T-helper 17 cell (primary cell): ENCODE data around the gene ZNF335. TPM values are rescaled to one million over a fixed set of nuclear protein-coding genes. Genes with fewer than 3 reads are reported as not detected.
"Not testable (repeated sequence)": the region's sequence is repeated elsewhere in the genome, so short reads cannot be mapped to it uniquely, and the experiment has no call there.

Source experiments
- ATAC-seq: fragments of 150-1000 bp; cut with Tn5 transposase; 2 replicates; pipeline ENCODE4 v1.10.0; 2021; ENCODE audit warnings: mild to moderate bottlenecking, moderate library complexity
- DNase-seq, 3 donors: peaks; one replicate each; pipeline versions ENCODE4 v3.0.0 to v3.0.0-alpha.2; 2020 to 2021
- H3K9me3 ChIP-seq: one replicate; pipeline ENCODE4 v1.7.0; 2013; ENCODE audit warnings: low read length, mild to moderate bottlenecking; ENCODE audit not compliant: control insufficient read depth, poor library complexity, severe bottlenecking
- H3K27ac Mint-ChIP-seq: one replicate; pipeline ENCODE4 v1.8.0; 2022; ENCODE audit warnings: mild to moderate bottlenecking, moderate library complexity, mixed read lengths
- H3K27me3 Mint-ChIP-seq: one replicate; pipeline ENCODE4 v1.8.0; 2022; ENCODE audit warnings: mixed read lengths
- H3K36me3 Mint-ChIP-seq: one replicate; pipeline ENCODE4 v1.8.0; 2022; ENCODE audit warnings: low read depth, mixed read lengths
- H3K4me1 Mint-ChIP-seq: one replicate; pipeline ENCODE4 v1.8.0; 2022; ENCODE audit warnings: mild to moderate bottlenecking, mixed read lengths
- H3K4me3 Mint-ChIP-seq: one replicate; pipeline ENCODE4 v1.8.0; 2022; ENCODE audit warnings: mild to moderate bottlenecking, moderate library complexity, mixed read lengths
- total RNA-seq, 4 donors: library from RNA in 2 of 4; stranded (reverse) in 2 of 4; gene quantifications; one replicate each; pipeline ENCODE4 v1.2.3 and lab custom pipeline; 2022 to 2026

ZNF335 gene
- total RNA-seq, 2 donors from 2014 or later: 95.1 to 129 TPM

DNA sequence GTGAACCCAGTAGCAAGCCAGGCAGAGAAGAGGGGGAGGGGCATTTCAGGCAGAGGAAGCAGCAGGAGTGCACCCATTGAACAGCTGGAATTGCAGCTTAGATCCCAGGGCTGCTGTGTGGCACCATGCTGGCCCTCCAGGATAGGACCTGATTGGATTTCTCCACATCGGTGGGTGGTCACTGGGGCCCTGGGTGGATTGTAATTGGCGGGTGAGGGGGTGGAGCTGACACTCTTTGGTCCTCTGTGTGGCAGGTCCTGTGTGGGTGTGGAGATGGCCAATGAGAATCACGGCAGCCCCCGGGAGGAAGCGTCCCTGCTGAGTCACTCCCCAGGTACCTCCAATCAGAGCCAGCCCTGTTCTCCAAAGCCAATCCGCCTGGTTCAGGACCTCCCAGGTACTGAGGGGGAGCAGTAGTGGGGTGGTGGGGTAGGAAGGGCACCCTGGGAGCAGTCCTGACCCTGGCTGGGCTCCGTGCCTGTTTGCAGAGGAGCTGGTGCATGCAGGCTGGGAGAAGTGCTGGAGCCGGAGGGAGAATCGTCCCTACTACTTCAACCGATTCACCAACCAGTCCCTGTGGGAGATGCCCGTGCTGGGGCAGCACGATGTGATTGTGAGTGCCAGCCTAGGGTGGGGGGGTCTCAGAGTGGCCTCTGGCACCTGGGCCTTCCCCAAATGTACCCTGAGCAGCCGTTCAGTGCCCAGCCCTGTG is 33.1 kb downstream of the ZNF335 start:
- Mint-ChIP-seq H3K36me3 (peaks cover 8% of the 10 kb centered on the region), H3K4me1 (peaks cover 27% of the 10 kb centered on the region), H3K4me3 (no peak overlapping the region), H3K27me3 (no peaks in the 10 kb centered on the region), H3K27ac (peak overlapping the region; percentile 92)
- H3K9me3 ChIP-seq: no peaks in the 10 kb centered on the region
- DNase-seq (no peak), ATAC-seq (no peak)

GRCh38 chr20:45937765-45938164 is 34.2 kb downstream of the ZNF335 start:
- Mint-ChIP-seq H3K36me3 (peaks cover 8% of the 10 kb centered on the region), H3K4me3 (peak overlapping the region; percentile 77), H3K27ac (peak overlapping the region; percentile 92), H3K4me1 (peaks cover 27% of the 10 kb centered on the region), H3K27me3 (no peaks in the 10 kb centered on the region)
- DNase-seq: no peak
- no peaks in the 10 kb centered on the region for H3K9me3 ChIP-seq
- no peak for ATAC-seq

DNA sequence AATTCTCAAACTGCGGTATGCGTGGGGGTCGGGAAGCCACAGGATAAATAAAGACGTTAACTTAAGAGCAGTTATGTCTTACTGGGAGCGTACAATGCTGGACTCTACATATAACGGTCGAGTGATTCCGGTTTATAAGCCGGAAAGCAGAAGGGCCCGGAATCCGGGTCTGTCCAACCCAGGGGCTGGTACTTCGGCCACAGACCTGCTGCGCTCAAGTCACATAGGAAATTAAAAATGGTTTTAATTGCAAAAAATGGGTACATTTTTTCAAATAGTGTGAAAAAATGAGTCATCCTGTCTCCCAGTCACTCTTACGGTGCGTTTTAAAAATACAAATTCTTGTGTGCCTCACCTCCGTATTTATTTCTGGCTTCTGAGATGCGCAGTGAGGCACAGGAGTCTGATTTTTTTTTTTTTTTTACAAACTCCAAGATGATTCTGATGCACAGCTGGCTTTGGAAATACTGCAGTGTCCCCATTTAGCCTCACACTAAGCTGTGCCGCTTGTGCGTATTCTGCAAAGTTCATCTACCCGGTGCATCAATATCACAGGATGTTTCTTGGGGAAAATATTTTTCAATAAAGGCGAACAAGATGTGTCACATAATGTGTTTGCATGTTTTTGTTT is 36.5 kb downstream of the ZNF335 start:
- Mint-ChIP-seq H3K4me1 (peaks cover 27% of the 10 kb centered on the region), H3K27ac (peak overlapping the region; percentile 97), H3K36me3 (peaks cover 8% of the 10 kb centered on the region), H3K4me3 (peak overlapping the region; percentile 97), H3K27me3 (no peaks in the 10 kb centered on the region)
- DNase-seq (no peak), ATAC-seq (peak; percentile 2)
- H3K9me3 ChIP-seq: no peaks in the 10 kb centered on the region

DNA sequence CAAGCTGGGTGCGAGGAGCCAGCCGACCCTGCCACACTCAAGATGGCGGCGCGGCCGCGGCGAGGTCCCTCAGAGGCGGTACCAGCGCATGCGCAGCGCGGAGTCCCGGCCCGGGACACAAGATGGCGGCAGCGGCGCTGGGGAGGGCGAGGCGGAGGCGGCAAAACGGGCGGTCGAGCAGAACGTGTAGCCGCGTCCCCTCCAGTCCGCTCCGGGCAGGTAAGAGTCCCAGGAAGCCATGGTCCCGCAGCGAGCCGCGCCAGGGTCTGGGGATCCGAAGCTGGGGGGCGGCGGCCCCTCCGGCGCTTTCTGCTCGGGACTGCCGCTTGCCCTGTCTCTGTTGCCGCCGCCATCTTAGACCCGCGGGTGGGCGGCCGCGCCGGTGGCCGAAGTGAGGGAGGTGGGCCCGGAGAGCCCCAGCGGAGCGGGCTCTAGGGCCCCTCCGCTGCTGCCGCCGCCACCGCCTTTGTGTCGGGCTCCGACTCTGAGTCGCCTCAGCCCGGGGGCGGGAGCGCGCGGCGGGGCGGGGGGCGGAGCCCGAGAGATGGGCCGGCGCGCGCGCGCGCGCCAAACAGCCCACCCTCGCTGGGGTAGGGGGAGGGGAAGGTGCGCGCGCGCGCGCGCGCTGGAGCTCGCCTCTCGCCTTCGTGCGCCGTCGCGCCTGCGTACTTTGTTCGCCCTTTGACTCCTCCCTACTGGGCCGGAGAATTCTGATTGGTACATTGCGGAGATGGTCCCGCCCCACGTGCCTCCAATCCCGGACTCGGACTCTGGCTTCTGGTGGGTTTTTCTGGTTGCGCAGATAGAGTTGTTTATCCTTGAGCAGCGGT is 37.2 kb downstream of the ZNF335 start, which contains the start of gene PCIF1:
Gene PCIF1, plus strand, starts transcription at position 98 of the 830 bp plus-strand sequence. CDS start 4,317 bp downstream, outside the sequence.
- Mint-ChIP-seq H3K36me3 (peaks cover 8% of the 10 kb centered on the region), H3K27ac (peak within 1 kb of the TSS; percentile 97), H3K4me3 (peak within 1 kb of the TSS; percentile 97), H3K27me3 (no peaks in the 10 kb centered on the region), H3K4me1 (peaks cover 27% of the 10 kb centered on the region)
- ATAC-seq (peak; percentile 83), DNase-seq (peak; percentile 97 to 98 (median 98))
- no peaks in the 10 kb centered on the region for H3K9me3 ChIP-seq

- H3K27me3 Mint-ChIP-seq: no peaks in the 10 kb centered on the region
- H3K27ac Mint-ChIP-seq: peak overlapping the region; percentile 97
- H3K36me3 Mint-ChIP-seq: peaks cover 4% of the 10 kb centered on the region
- H3K4me3 Mint-ChIP-seq: peak overlapping the region; percentile 97
- peaks cover 24% of the 10 kb centered on the region for H3K4me1 Mint-ChIP-seq
- ATAC-seq (peak; percentile 2), DNase-seq (peak in 2 of 3 donors; percentile 26 to 48)
- no peaks in the 10 kb centered on the region for H3K9me3 ChIP-seq
Observed at GRCh38 chr20:45934046-45934585, 37.9 kb downstream of the ZNF335 start.

GRCh38 chr20:45933266-45934045 is 38.5 kb downstream of the ZNF335 start:
- H3K4me3 Mint-ChIP-seq: peak overlapping the region; percentile 97
- no peaks in the 10 kb centered on the region for H3K27me3 Mint-ChIP-seq
- DNase-seq (peak; percentile 32 to 43 (median 37)), ATAC-seq (no peak)
- no peaks in the 10 kb centered on the region for H3K9me3 ChIP-seq
- peak overlapping the region; percentile 97 for H3K27ac Mint-ChIP-seq
- H3K4me1 Mint-ChIP-seq: peaks cover 21% of the 10 kb centered on the region
- peaks cover 4% of the 10 kb centered on the region for H3K36me3 Mint-ChIP-seq

DNA sequence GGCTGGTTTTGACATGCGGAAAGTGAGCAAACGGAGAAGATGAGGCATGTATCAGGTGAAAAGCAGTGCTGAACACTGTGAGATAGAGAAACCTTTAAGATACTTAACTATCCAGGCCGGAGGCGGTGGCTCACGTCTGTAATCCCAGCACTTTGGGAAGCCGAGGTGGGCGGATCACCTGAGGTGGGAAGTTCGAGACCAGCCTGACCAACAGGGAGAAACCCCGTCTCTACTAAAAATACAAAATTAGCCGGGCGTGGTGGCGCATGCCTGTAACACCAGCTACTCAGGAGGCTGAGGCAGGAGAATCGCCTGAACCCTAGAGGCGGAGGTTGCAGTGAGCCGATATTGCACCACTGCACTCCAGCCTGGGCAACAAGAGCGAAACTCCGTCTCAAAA is 40.3 kb downstream of the ZNF335 start:
- not testable (repeated sequence) for ATAC-seq, DNase-seq, H3K27me3 Mint-ChIP-seq, H3K36me3 Mint-ChIP-seq, H3K27ac Mint-ChIP-seq, H3K9me3 ChIP-seq, H3K4me3 Mint-ChIP-seq
- peaks cover 13% of the 10 kb centered on the region for H3K4me1 Mint-ChIP-seq

GRCh38 chr20:45927071-45927878 is 44.7 kb downstream of the ZNF335 start:
- DNase-seq (no peak), ATAC-seq (no peak)
- no peak overlapping the region for H3K27ac Mint-ChIP-seq
- no peaks in the 10 kb centered on the region for H3K36me3 Mint-ChIP-seq
- no peaks in the 10 kb centered on the region for H3K27me3 Mint-ChIP-seq
- H3K4me3 Mint-ChIP-seq: no peak overlapping the region
- H3K9me3 ChIP-seq: no peaks in the 10 kb centered on the region
- H3K4me1 Mint-ChIP-seq: peaks cover 11% of the 10 kb centered on the region

DNA sequence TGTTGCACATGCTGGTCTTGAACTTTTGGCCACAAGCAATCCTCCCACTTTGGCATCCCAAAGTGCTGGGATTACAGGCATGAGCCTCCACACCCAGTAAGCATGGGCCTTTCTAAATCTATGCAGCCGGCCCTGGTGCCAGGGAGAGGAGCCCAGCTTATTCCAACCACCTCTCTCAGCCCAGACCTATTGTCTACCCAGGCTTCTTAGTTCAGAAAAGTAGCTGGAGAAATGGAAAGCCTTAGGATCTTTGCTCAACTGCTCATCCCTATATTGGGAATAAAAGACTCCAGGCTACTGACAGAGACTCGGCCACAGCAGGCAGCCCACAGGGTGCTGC is 45.3 kb downstream of the ZNF335 start:
- DNase-seq (no peak), ATAC-seq (no peak)
- peaks cover 1% of the 10 kb centered on the region for H3K36me3 Mint-ChIP-seq
- H3K4me1 Mint-ChIP-seq: peaks cover 13% of the 10 kb centered on the region
- no peaks in the 10 kb centered on the region for H3K9me3 ChIP-seq
- H3K27me3 Mint-ChIP-seq: peaks cover 5% of the 10 kb centered on the region
- H3K27ac Mint-ChIP-seq: no peak overlapping the region
- H3K4me3 Mint-ChIP-seq: no peak overlapping the region

DNA sequence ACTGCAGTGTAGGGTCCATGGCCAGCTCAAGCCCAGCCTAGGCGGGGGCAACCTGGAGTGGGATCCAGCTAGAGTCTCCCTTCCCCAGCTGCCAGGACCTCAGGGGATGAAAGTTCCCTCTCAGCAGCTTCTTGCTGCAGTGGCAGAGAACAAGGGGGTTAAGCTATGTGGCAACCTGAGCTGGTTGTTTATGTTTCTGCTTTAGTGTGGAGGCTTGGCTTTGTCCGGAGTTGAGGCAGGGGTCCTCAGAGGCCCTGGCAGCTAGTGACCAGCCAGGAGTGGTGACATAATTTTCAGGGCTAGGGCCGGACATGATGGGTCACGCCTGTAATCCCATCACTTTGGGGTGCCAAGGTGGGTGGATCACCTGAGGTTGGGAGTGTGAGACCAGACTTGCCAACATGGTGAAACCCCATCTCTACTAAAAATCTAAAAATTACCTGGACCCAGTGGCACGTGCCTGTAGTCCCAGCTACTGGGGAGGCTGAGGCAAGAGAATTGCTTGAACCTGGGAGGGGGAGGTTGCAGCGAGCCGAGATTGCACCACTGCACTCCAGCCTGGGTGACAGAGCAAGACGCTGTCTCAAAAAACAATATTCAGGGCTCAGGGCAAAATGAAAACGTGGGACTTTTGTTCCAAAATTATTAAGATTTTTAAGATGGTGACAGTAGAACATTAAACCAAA is 46.0 kb downstream of the ZNF335 start:
- H3K9me3 ChIP-seq: no peaks in the 10 kb centered on the region
- no peak overlapping the region for H3K27ac Mint-ChIP-seq
- ATAC-seq (no peak), DNase-seq (no peak)
- H3K36me3 Mint-ChIP-seq: peaks cover 2% of the 10 kb centered on the region
- peaks cover 15% of the 10 kb centered on the region for H3K4me1 Mint-ChIP-seq
- H3K27me3 Mint-ChIP-seq: peaks cover 12% of the 10 kb centered on the region
- no peak overlapping the region for H3K4me3 Mint-ChIP-seq

DNA sequence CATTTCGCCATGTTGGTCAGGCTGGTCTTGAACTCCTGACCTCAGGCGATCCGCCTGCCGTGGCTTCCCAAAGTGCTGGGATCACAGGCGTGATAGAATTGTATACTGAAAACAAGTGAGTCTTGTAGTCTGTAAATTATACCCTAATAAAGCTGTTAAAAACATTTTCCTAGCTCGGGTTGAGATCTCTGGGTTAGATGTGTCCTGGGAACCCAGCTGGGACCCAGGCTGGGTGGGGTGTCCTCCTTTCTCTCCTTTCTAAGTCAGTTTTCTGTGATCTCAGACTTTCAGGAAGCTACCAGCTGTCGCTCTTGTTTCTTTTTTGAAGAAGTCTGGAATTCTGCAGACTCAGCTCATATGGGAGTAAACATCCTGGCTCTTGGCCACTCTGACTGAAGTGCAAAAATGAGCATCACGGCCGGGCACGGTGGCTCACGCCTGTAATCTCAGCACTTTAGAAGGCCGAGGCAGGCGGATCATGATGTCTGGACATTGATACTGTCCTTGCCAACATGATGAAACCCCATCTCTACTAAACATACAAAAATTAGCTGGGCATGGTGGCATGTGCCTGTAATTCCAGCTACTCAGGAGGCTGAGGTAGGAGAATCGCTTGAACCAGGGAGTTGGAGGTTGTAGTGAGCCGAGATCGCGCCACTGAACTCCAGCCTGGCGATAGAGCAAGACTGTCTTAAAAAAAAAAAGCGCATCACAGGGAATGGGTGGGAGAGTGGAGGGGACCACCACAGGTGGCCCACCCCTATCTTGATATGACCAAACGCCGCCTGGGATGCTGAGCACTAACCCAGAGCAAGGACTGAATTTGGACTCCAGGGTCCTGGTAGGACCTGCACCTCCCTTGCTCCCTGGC is 47.4 kb downstream of the ZNF335 start:
- H3K27ac Mint-ChIP-seq: no peak overlapping the region
- H3K9me3 ChIP-seq: no peaks in the 10 kb centered on the region
- H3K4me1 Mint-ChIP-seq: peaks cover 16% of the 10 kb centered on the region
- DNase-seq (no peak), ATAC-seq (no peak)
- peaks cover 23% of the 10 kb centered on the region for H3K27me3 Mint-ChIP-seq
- no peak overlapping the region for H3K4me3 Mint-ChIP-seq
- H3K36me3 Mint-ChIP-seq: peaks cover 5% of the 10 kb centered on the region
